ENCODE measurements around the gene LYPD3. TPM values are rescaled to one million over a fixed set of nuclear protein-coding genes. Genes with fewer than 3 reads are reported as not detected.

Gene LYPD3
- total RNA-seq (2022; extraction: Qiagen RNA extraction), result 0.21 to 0.37 TPM (median 0.28 TPM) in 5 replicates

DNA sequence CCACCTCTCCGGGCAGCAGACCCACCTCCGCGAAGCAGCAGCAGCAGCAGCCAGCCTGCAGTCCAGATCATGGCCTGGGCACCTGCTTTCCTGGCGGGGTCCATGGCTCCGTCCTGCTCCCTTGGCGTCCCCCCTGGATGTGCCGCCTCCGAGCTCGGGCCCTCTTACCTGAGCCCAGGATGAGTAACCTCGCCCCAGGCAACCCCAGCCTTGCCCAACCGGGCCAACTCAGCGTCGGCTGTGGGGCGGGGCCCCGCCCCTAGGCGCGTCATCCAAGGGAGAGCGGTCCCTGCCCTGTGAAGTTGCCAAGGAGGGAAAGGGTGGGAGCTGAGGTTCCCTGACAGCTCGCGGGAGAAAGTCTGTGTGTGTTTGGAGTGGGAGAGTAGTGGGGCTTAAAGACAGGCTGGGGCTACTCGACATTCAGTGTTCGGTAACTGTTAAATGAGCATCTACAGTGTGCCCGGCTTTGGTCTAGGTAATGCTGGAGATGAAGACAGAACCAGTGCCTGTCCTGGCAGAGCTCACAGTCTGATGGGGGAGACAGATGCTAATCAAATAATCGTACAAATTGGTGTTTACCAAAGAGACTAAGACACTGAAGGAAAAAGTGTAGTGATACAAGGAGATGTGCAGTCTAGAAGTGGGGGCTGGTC lies at the start of gene LYPD3:
Gene LYPD3 (minus strand): TSS at position 141 of the 653 bp plus-strand sequence. CDS start 37 bp downstream, at position 104.

DNA sequence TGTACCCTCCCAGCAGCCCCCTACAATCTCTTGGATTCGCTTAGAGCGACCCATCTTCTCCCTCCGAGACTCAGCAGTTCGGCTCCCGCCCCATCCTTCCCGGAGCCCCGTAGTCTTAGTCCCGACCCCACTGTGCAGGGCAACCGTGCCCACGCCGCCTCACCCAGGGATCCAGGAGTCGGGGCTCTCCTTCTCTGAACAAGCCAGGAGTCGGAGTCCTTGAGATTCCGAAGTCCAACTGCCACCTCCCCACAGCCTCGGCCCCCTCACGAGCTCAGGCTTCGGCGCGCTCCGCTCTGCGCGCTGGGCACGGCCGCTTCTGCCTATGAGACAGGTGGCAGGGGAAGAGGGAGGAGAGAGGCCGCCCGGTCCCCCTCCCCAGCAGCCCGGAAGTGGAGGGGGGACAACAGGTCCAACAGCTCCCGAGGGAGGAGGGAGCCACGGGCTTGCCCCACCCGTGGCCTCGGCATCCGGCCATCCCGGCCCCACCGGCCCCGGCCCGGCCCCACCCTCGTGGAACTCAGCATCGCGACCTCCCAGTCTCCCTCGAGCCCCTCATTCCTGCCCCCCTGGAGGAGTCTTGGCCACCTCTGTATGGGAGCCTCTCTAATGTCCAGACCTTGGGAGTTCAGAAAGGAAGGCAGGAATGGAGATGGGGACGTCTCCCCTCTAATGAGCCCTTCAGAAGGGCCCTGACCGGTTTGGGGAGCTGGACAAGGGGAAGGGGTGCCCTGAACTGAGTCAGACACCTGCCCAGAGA lies 39.2 kb upstream of the LYPD3 start, which contains the start of gene PHLDB3:
Gene PHLDB3 (minus strand): TSS at position 321 of the 760 bp plus-strand sequence. CDS start 628 bp downstream, outside the sequence.

DNA sequence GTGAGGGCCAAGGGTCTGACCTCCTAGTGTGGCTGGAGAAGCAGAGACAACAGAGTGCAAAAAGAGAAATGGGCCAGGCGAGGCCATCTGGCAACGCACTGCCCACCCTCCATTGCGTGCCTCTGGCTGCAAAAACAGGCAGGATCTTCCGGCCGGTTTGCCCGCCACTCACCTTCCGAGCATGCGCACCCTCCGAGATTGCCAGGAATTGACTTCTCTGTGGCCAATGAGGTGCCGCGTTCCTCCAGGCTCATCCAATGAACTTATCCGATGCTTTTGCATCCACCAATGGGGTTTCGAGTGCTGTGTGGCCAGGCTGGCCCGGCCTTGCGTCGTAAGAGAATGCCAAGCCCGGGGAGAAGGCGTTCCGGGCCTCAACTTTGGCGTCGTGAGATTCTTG lies 50.9 kb downstream of the LYPD3 start, which contains the start of gene TEX101:
Gene TEX101 (plus strand): TSS at position 337 of the 400 bp plus-strand sequence. CDS start 1,030 bp downstream, outside the sequence.

Other genes with a start within 250 kb of the LYPD3 start
- gene PSG9, start 196.1 kb downstream of the LYPD3 start, total RNA-seq (2022; extraction: Qiagen RNA extraction), result 0.05 to 0.17 TPM (median 0.09 TPM) in 5 replicates
- gene CD177, start 111.9 kb downstream of the LYPD3 start, total RNA-seq (2022; extraction: Qiagen RNA extraction), result 0.06 to 0.22 TPM (median 0.13 TPM) in 5 replicates
- not detected in 5 replicates for gene TEX101, start 50.7 kb downstream of the LYPD3 start, total RNA-seq (2022; extraction: Qiagen RNA extraction)
- gene PHLDB3, start 39.1 kb upstream of the LYPD3 start, total RNA-seq (2022; extraction: Qiagen RNA extraction), result 8.5 to 9.2 TPM (median 8.7 TPM) in 5 replicates
- 39.7 to 43.0 TPM (median 42.9 TPM) in 5 replicates for gene ETHE1, start 61.6 kb upstream of the LYPD3 start, total RNA-seq (2022; extraction: Qiagen RNA extraction)
- 1.4 to 2.7 TPM (median 2.0 TPM) in 5 replicates for gene ZNF575, start 67.6 kb upstream of the LYPD3 start, total RNA-seq (2022; extraction: Qiagen RNA extraction)
- 27.5 to 31.4 TPM (median 30.2 TPM) in 5 replicates for gene XRCC1, start 109.9 kb upstream of the LYPD3 start, total RNA-seq (2022; extraction: Qiagen RNA extraction)
- 0.12 to 0.39 TPM (median 0.25 TPM) in 3 of 5 replicates, not detected in the others for gene PINLYP, start 110.2 kb upstream of the LYPD3 start, total RNA-seq (2022; extraction: Qiagen RNA extraction)
- gene IRGQ, start 130.5 kb upstream of the LYPD3 start, total RNA-seq (2022; extraction: Qiagen RNA extraction), result 6.4 to 7.0 TPM (median 6.7 TPM) in 5 replicates
- gene ZNF576, start 131.0 kb upstream of the LYPD3 start, total RNA-seq (2022; extraction: Qiagen RNA extraction), result 13.0 to 19.7 TPM (median 18.2 TPM) in 5 replicates
- gene SRRM5, start 146.5 kb upstream of the LYPD3 start, total RNA-seq (2022; extraction: Qiagen RNA extraction), result 0.43 to 1.1 TPM (median 0.86 TPM) in 5 replicates
- 44.9 to 64.0 TPM (median 60.7 TPM) in 5 replicates for gene ZNF428, start 154.0 kb upstream of the LYPD3 start, total RNA-seq (2022; extraction: Qiagen RNA extraction)
- 8.1 to 9.2 TPM (median 8.7 TPM) in 5 replicates for gene CADM4, start 174.2 kb upstream of the LYPD3 start, total RNA-seq (2022; extraction: Qiagen RNA extraction)
- 49.6 to 58.0 TPM (median 52.8 TPM) in 5 replicates for gene PLAUR, start 204.6 kb upstream of the LYPD3 start, total RNA-seq (2022; extraction: Qiagen RNA extraction)

Data from A549 treated with dexamethasone at 1 μM for 4 hours (cell line).